NCI-H146 treated with DMSO at 0.1 percent for 48 hours (cell line): ENCODE data around the gene ELP2.
"Not testable (repeated sequence)": the region's sequence is repeated elsewhere in the genome, so short reads cannot be mapped to it uniquely, and the experiment has no call there.

ENCODE experiments used
- DNase-seq: peaks from one replicate; lab custom pipeline; 2025; ENCODE audit not compliant: unreplicated experiment; lab: John Stamatoyannopoulos, UW

ELP2 gene

DNA sequence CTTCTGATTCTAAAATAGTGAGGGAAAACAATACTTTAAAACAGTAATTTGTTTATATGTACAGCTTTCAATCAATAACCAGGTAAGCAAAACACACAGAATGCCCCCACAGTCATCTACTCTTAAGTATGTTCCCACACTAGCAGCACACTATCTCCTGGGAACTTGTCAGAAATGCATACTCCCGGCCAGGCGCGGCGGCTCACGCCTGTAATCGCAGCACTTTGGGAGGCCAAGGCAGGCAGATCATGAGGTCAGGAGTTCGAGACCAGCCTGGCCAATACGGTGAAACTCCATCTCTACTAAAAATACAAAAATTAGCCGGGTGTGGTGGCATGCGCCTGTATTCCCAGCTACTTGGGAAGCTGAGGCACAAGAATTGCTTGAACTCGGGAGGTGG is 12.9 kb upstream of the ELP2 start:
- DNase-seq, result not testable (repeated sequence)

GRCh38 chr18:36120297-36120696 is 9.4 kb upstream of the ELP2 start:
- DNase-seq, result no peak

DNA sequence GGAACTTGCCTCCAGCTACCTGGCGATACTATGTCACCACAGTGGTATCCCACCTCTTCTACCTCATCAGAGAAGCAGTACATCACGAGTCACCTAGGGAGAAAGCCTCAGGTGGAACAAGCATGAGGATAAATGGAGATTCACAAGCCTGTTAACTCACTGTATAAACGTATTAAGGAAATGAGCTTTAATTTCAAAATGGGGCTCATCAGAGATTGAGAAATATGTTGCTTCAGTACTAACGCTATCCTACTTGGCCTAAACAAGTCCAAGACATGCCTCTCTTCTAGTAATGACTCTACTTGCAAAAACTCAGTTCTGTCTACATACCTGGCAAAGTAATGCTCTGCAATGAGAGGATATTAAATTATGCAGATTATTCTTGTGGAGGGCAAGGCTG is 4.9 kb upstream of the ELP2 start:
- DNase-seq, result no peak

DNA sequence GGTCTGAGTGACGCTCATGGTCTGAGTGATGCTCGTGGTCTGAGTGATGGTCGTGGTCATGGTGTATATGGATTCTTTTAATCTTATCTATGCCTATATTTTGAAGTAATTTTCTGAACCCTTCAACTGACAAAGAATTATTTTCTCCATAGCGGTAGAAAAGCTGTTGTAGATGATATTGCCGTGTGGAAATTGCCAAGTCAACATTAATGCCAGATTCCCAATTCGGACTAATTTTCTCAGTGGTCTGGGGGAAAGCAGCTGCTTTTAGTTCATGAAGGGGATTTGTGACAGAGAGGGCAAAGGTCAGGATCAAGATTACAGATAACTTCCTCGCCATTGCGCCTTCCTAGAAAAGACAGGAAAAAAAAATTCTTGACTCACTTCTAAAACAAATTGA is 3.0 kb upstream of the ELP2 start:
- no peak for DNase-seq

DNA sequence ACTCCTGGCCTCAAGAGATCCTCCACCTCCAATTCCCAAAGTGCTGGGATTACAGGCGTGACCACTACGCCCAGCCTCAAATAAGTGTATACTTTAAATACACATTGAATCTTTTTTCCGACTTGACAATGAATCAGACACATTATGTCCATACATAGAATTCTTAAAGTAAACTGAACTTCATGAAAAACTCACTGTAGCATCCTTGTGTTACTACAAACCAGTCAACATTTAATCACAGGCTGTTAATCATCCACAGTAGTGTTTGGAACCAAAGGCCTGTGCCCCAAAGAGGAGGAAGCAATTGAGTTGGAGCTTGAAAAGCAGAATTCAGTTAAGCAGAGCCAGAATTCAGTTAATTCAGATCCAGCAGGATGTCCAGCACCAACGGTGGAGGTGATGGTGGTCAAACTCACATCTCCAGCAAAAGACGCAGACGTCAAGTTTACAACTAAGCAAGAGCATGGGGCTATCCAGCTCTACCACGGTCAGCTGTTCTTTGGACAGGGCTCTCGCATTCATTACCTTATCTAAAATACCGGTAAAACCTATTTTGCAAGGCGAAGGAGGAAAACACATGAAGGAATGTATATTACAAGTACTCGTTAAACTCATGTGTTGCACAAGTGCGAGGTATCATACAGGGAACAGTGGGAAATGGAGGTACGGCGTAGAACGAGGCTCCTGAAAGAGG is 1.7 kb upstream of the ELP2 start:
- DNase-seq, result peak; percentile 11

DNA sequence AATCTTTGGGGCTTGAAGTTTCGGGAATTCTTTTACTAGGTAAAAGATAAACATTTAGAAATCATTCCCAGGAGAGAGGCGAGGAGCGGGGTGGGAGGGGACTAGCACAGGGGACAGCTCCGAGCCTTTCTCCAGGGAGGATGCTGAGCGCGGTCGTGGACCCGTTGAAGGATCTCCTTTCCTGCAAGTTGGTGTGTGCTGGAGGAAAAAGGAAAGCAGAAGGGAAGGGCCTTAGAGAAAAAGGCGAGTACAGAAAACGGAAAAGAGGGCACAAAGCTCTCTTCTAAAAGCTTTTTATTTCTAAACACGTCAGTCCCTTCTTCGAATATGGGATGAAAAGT is 1.2 kb upstream of the ELP2 start:
- no peak for DNase-seq

GRCh38 chr18:36128907-36129299 is 796 bp upstream of the ELP2 start:
- no peak for DNase-seq

DNA sequence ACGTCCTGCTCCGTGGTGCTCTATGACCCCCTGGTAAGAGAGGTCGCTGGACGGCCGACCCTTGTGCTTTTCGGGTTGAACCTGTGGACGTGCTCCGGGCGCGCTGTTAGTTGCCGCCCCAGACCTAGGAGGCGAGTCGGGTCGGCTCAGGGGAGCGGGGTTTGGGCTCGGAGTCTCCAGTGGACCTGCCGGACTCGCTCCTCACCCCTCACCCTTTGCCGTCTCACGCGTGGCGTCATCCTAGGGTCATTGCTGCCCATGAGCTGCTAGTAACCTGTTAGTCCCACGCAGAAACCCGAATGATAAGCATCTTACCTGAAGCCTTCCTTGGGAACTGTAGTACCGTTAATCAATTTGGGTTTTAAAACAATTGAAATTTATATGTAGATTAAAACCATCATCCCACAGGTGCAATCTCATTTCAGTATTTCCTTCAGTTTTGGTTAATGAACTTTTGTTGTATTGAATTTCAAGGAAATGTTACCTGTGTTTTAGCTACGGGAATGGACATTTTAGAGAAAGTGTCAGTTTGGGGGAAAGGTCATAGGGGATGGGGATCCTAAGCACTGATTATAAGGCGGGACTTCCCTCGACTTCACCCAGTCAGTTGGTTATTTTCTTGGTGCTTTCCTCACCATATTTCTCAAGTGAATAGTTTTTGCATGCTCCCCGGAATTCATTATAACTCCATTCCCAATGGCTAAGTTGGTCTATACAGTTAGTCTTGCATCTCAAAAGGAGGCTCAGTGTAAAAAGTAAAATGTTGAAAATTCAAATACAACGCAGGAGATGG is 536 bp downstream of the ELP2 start:
- peak; percentile 59 for DNase-seq

DNA sequence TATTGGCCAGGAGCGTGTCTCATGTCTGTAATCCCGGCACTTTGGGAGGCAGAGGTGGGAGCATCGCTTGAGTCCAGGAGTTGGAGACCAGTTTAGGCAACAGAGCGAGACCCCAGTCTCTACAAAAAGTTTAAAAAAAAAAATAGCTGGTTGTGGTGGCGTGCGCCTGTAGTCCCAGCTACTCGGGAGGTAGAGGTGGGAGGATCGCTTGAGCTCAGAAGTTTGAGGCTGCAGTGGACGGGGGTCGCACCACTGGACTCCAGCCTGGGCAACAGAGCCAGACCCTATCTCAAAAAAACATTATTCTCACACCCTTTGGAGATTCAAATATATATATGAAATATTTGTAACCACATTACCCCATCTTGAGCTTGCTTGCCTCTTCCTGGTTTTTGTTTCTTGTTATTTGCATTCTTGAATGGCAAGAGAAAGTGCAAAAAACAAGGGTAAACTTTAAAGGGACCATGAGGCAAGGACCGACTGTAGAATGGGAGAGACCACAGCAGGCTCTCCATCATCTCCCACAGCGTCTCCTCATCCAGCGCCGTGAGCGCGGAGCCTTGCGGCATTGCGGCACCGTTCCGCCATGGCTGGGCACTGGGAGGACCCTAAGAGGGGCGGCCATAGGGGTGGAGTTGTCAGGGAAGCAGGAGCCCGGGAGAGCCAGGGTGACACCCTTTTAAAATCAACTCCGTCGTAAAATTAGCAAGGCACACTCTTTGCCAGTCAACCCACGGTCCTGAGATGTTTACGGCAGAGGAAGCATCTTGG is 1.4 kb downstream of the ELP2 start:
- no peak for DNase-seq

GRCh38 chr18:36131692-36132483 is 2.2 kb downstream of the ELP2 start:
- no peak for DNase-seq

DNA sequence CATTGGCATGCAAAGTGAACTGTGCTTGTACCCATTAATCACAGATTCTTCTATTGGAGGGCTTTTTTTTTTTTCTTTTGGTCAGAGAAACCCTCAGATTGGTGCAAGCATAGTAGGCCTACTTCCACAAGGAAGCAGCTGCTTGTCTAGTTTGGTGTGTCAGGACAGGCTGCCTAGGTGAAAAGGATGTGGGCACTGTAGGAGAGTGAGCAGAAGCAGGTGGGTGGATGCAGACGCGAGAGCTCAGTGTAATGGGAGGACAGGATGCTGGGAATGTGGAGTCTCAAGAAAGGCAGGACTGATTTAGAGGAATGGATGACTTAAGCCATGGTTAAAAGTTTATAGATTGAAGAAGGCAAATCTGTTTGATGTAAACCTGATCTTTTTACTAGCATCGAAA is 3.1 kb downstream of the ELP2 start:
- DNase-seq, result no peak

GRCh38 chr18:36135264-36135663 is 5.6 kb downstream of the ELP2 start:
- DNase-seq, result no peak

DNA sequence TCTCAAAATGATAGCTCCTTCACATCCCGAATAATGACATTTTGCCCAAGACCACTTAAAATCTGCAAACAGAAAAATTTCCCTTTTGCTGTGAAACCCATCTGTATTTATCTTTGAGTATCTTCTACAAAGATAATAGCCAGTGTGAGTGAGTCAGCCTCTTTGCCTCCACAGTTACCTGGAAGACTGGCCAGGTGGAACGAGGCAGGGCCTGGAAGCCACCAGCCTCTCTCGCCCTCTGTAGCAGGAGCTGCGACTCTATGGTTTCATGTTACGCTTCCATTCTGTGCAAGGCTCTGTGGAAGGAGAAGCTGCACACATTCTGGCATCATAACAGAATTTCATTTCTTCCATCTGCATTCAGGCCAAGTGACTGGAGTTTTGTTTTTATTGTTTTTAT is 9.5 kb downstream of the ELP2 start:
- DNase-seq, result no peak

- DNase-seq, result no peak
These were observed 11.9 kb downstream of the ELP2 start for GRCh38 chr18:36141576-36141975.

DNA sequence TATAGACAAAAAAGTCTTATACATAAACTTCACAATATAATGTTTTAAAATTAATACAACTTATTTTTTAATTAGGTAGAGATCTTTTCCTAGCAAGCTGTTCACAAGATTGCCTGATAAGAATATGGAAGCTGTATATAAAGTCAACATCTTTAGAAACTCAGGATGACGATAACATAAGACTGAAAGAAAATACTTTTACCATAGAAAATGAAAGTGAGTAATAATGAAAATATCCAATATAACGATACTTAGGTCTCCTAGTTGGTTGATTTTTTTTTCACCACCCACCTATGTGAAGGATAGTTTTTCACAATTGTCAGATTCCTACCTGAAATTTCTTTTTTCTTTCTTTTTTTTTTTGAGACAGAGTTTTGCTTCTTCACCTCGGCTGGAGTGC is 13.1 kb downstream of the ELP2 start:
- no peak for DNase-seq

DNA sequence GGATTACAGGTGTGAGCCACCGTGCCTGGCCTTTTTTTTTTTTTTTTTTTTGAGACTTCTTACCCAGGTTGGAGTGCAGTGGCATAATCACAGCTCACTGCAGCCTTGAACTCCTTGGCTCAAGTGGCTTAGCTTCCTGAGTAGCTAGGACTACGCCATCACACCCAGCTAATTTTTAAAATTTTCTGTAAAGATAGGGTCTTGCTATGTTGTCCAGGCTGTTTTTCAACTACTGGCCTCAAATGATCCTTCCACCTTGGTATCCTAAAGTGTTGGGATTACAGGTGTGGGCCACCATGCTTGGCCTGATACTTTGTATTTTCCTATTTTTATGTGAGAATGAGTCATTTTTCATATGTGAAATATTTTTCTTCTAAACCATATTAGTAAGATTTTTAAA is 13.7 kb downstream of the ELP2 start:
- no peak for DNase-seq

DNA sequence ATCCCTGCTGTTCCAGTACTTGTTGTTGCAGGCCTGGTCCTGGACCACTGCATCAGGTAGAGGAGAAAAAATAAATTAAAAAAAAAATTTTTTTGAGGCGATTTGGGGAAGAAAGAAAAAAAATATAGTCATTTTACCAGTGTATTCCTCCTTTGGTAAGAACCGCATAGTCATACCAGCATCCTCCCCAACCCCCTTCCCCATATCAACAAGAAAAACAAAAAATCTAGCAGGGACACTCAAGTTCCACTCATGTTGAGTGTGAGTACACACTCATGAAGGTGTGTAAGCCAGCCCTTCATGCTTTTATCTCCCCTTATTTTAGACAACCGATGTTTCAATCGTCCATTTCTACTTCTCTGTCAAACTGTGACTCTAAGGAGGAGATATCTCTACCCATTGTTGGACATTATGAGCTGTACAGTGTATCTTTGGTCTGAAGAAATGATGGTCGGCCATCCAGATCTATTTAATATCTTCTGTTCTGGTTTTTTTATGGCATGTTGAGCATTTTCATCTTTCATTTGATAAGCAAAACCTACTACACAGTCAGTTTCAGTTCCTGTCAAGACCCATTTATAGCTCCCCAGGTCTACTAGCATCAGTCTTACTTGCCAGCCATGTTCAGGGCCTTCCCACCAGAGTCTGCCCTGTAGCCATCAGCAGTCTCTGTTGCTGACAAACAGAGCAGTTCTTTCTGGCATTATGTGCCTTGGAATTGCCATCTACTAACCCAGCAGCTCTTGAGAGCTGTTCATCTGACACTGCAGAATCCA is 20.0 kb downstream of the ELP2 start:
- DNase-seq, result no peak

DNA sequence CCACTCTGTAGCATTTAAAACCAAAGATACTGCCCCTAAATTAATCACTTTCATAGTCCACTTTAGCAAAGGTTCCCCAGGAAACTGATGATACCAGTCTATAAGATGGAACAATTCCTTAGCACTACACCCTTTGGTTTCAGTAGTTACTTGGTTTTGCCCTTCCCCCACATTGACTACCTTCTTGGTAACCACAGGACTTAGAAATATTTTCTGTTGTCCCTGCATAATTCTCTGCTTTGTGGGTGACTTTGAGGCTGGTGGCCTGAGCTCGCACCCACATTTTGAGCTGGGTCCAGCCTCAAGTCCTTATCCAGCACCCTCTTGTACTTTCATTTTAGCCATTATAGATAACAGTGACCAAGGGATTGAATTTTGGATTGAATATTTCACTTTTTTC is 23.1 kb downstream of the ELP2 start:
- no peak for DNase-seq

GRCh38 chr18:36153203-36153602 is 23.5 kb downstream of the ELP2 start:
- no peak for DNase-seq

DNA sequence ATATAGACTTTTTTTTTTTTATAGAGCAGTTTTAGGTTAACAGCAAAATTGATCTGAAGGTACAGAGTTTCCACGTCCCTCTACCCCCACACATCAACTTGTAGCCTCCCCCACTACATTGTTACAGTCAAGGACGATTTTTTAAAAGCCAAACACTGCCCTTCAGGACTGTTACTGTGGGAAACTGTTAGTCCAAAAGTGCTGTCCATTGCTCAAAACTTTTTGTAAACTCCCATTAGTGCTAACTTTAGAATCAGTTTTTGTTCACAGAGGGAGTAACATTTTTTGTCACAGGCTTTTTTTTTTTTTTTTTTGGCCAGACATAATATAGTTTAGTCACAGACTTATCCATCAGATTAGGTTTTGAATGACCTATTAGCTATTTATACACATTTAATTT is 24.1 kb downstream of the ELP2 start:
- DNase-seq, result no peak
